HepG2 (cell line): Measurements from ENCODE around the gene ANXA6. TPM values are rescaled to one million over a fixed set of nuclear protein-coding genes. Genes with fewer than 3 reads are reported as not detected.

Source experiments
- ATAC-seq: fragments of 200-7000 bp; cut with Tn5 transposase; 3 replicates; pipeline ENCODE4 v1.9.1; 2020; ENCODE audit warnings: mild to moderate bottlenecking, moderate library complexity
- BruUV-seq: library from RNA; stranded (reverse); fragments of 400-500 nt; replicated peaks from 2 replicates; lab custom pipeline; 2021; lab: Mats Ljungman, UMichigan
- CTCF ChIA-PET: fragments of 300-600 bp; formaldehyde crosslinking; extraction: SDS; loops from one replicate; lab custom pipeline; 2021; ENCODE audit warnings: low total read pairs, inconsistent platforms, low intra/inter-chr PET ratio; lab: Yijun Ruan, JAX
- POLR2A ChIA-PET: fragments of 350-600 bp; sonication (Branson Sonifier 250); formaldehyde crosslinking; loops from one replicate; lab custom pipeline; 2020; ENCODE audit warnings: antibody characterized with exemption, inconsistent platforms; lab: Yijun Ruan, JAX
- DNase-seq: peaks from one replicate; pipeline ENCODE4 v3.0.0-alpha.2; 2015; ENCODE audit warnings: low spot score
- FAIRE-seq: peaks from 3 replicates; lab custom pipeline; 2011; peaks lifted over from hg19 to GRCh38; lab: Jason Lieb, UNC
- H2AFZ ChIP-seq: one replicate; pipeline ENCODE4 v1.6.1; 2011; ENCODE audit warnings: low read length, inconsistent platforms
- H3K27ac ChIP-seq: fragments of 300-600 bp; 3 replicates; pipeline ENCODE4 v1.8.0; 2011; ENCODE audit warnings: mixed run types, mild to moderate bottlenecking, mixed read lengths, low read length, inconsistent platforms; ENCODE audit not compliant: insufficient read depth; ENCODE audit errors: extremely low read length
- H3K27me3 ChIP-seq, 2 experiments: fragments of 200-600 bp in 1 of 2; 2 replicates in 1 of 2; 3 replicates in 1 of 2; pipeline versions ENCODE4 v1.6.0 to v1.8.0; 2011; ENCODE audit warnings: low read length in 2 of 2, mild to moderate bottlenecking in 2 of 2, moderate library complexity in 2 of 2, inconsistent platforms in 1 of 2; ENCODE audit not compliant: insufficient read depth in 2 of 2, control insufficient read depth in 1 of 2
- H3K36me3 ChIP-seq, 2 experiments: fragments of 200-600 bp in 1 of 2; replicated peaks in 1 of 2; 2 replicates in 1 of 2; 3 replicates in 1 of 2; pipeline versions ENCODE4 v1.5.1 to v1.8.0; 2011; ENCODE audit warnings: low read length in 2 of 2, inconsistent platforms in 1 of 2; ENCODE audit not compliant: insufficient read depth in 2 of 2, control insufficient read depth in 1 of 2
- H3K4me1 ChIP-seq: 2 replicates; pipeline ENCODE4 v1.5.1; 2012; ENCODE audit warnings: low read length, inconsistent platforms; ENCODE audit not compliant: insufficient read depth
- H3K4me2 ChIP-seq: 2 replicates; pipeline ENCODE4 v1.6.0; 2011; ENCODE audit warnings: low read depth, low read length, inconsistent platforms
- H3K4me3 ChIP-seq, 3 experiments: fragments of 200-600 bp in 1 of 3; sonication (generic), shearing (Covaris generic) in 1 of 3; replicated peaks in 1 of 3; 2 replicates each; pipeline ENCODE4 v1.5.1; 2011 to 2016; ENCODE audit warnings: low read length in 3 of 3, inconsistent platforms in 2 of 3, low read depth in 2 of 3, mild to moderate bottlenecking in 2 of 3, control low read depth in 1 of 3, mixed read lengths in 1 of 3; ENCODE audit not compliant: insufficient read depth in 1 of 3
- H3K79me2 ChIP-seq: one replicate; pipeline ENCODE4 v1.6.1; 2011; ENCODE audit warnings: low read length, inconsistent platforms; ENCODE audit not compliant: insufficient read depth
- H3K9ac ChIP-seq: 2 replicates; pipeline ENCODE4 v1.6.0; 2011; ENCODE audit warnings: mild to moderate bottlenecking, low read depth, low read length, inconsistent platforms; ENCODE audit not compliant: insufficient read depth
- H3K9me3 ChIP-seq: 2 replicates; pipeline ENCODE4 v1.5.1; 2012; ENCODE audit warnings: mild to moderate bottlenecking, low read length
- H4K20me1 ChIP-seq: 2 replicates; pipeline ENCODE4 v1.6.0; 2011; ENCODE audit warnings: inconsistent platforms, mild to moderate bottlenecking, low read length, moderate library complexity; ENCODE audit not compliant: insufficient read depth
- ATF7 ChIP-seq, 2 experiments: fragments of 450-650 bp in 1 of 2; sonication (generic) in 1 of 2; formaldehyde crosslinking in 1 of 2; IDR thresholded peaks; 2 replicates each; pipeline versions ENCODE4 v1.4.0 to v1.6.1; 2016 to 2020; ENCODE audit warnings: antibody characterized with exemption in 1 of 2, mild to moderate bottlenecking in 1 of 2, missing genetic modification reagents in 1 of 2
- CENPBD1 ChIP-seq: sonication (generic); formaldehyde crosslinking; IDR thresholded peaks from 2 replicates; pipeline ENCODE4 v1.8.0; 2022; ENCODE audit warnings: missing genetic modification reagents, low read depth, mild to moderate bottlenecking, borderline replicate concordance
- CTCF ChIP-seq: sonication (generic); formaldehyde crosslinking; IDR thresholded peaks from 2 replicates; pipeline ENCODE4 v1.5.0; 2020; ENCODE audit warnings: mild to moderate bottlenecking, missing genetic modification reagents, moderate library complexity
- ELF1 ChIP-seq: sonication (generic); formaldehyde crosslinking; IDR thresholded peaks from 2 replicates; pipeline ENCODE4 v1.4.0; 2020; ENCODE audit warnings: missing genetic modification reagents
- GATAD1 ChIP-seq: IDR thresholded peaks from 2 replicates; pipeline ENCODE4 v1.6.1; 2016; ENCODE audit warnings: missing genetic modification reagents, missing compliant biosample characterization
- IRF2 ChIP-seq: IDR thresholded peaks from 2 replicates; pipeline ENCODE4 v1.6.1; 2018; ENCODE audit warnings: missing genetic modification reagents, missing compliant biosample characterization
- KAT8 ChIP-seq: IDR thresholded peaks from 2 replicates; pipeline ENCODE4 v1.6.1; 2016; ENCODE audit warnings: missing genetic modification reagents, missing compliant biosample characterization
- MIXL1 ChIP-seq: IDR thresholded peaks from 2 replicates; pipeline ENCODE4 v1.6.1; 2016
- PBX2 ChIP-seq: IDR thresholded peaks from 2 replicates; pipeline ENCODE4 v1.6.1; 2016; ENCODE audit warnings: control low read depth
- PLSCR1 ChIP-seq: sonication (generic); formaldehyde crosslinking; IDR thresholded peaks from 2 replicates; pipeline ENCODE4 v1.5.0; 2020; ENCODE audit warnings: missing genetic modification reagents, mild to moderate bottlenecking, borderline replicate concordance
- SAP130 ChIP-seq: IDR thresholded peaks from 2 replicates; pipeline ENCODE4 v1.6.1; 2016; ENCODE audit warnings: low read depth
- SOX6 ChIP-seq, 2 experiments: fragments of 450-650 bp in 1 of 2; sonication (generic) in 1 of 2; formaldehyde crosslinking in 1 of 2; IDR thresholded peaks; 2 replicates each; pipeline versions ENCODE4 v1.4.0 to v1.6.1; 2017 to 2020; ENCODE audit warnings: antibody characterized with exemption in 1 of 2, mild to moderate bottlenecking in 1 of 2, missing genetic modification reagents in 1 of 2
- TEAD3 ChIP-seq: optimal IDR thresholded peaks from 2 replicates; pipeline ENCODE3; 2016; ENCODE audit warnings: borderline replicate concordance
- ZNF331 ChIP-seq: sonication (generic); formaldehyde crosslinking; IDR thresholded peaks from 2 replicates; pipeline ENCODE4 v1.4.0; 2020; ENCODE audit warnings: missing genetic modification reagents
- ZNF33A ChIP-seq: sonication (generic); formaldehyde crosslinking; IDR thresholded peaks from 2 replicates; pipeline ENCODE4 v1.5.1; 2020; ENCODE audit warnings: missing genetic modification reagents, mild to moderate bottlenecking, moderate library complexity, borderline replicate concordance
- ZNF501 ChIP-seq: sonication (generic); formaldehyde crosslinking; IDR thresholded peaks from 2 replicates; pipeline ENCODE4 v1.5.1; 2020; ENCODE audit warnings: mild to moderate bottlenecking, moderate library complexity, missing genetic modification reagents
- ZNF879 ChIP-seq: sonication (generic); formaldehyde crosslinking; IDR thresholded peaks from 2 replicates; pipeline ENCODE4 v1.8.1; 2023; ENCODE audit warnings: missing genetic modification reagents
- WGBS: methylation state at CpG from one replicate; pipeline ENCODE4 v1.1.6; 2017; ENCODE audit warnings: low lambda C conversion rate; 5-methylcytosine and 5-hydroxymethylcytosine counted together
- in situ Hi-C: cut with HindIII; loops from 2 replicates; pipeline ENCODE4 v1.10.0; 2017; ENCODE audit warnings: low pct_unique_long_range_greater_than_20kb; ENCODE audit not compliant: extremely low pct_ligation_motif_present
- intact Hi-C: fragments of 100-400 bp; cut with micrococcal nuclease; formaldehyde crosslinking; loops from one replicate; pipeline ENCODE4 v1.10.0; 2022; ENCODE audit not compliant: unreplicated experiment
- polyA plus RNA-seq, 8 experiments: library from polyadenylated mRNA; depleted of rRNA in 3 of 8; stranded (reverse) in 7 of 8; unstranded in 1 of 8; fragments of >200 nt; fragmentation: Illumina TruSeq in 4 of 8; extraction: Trizol in 4 of 8; gene quantifications; 2 replicates each; pipeline versions ENCODE4 v1.2.1 to v1.2.3, GENCODE V29; 2011 to 2016; ENCODE audit warnings: low read depth in 4 of 8, missing spikeins in 1 of 8, mixed read lengths in 1 of 8; ENCODE audit not compliant: insufficient read depth in 1 of 8
- total RNA-seq, 5 experiments: library from RNA; depleted of rRNA; stranded (reverse); fragments of >200 nt; fragmentation: Illumina TruSeq; extraction: Trizol; gene quantifications; 2 replicates each; pipeline ENCODE4 v1.2.3, GENCODE V29; 2016; ENCODE audit warnings: low read depth in 1 of 5

Gene ANXA6
- total and polyA plus RNA-seq, 2 of the 13 experiments (the other 11 are each of a cell fraction or from before 2014, with no cell fraction given) = 103 to 125 TPM

DNA sequence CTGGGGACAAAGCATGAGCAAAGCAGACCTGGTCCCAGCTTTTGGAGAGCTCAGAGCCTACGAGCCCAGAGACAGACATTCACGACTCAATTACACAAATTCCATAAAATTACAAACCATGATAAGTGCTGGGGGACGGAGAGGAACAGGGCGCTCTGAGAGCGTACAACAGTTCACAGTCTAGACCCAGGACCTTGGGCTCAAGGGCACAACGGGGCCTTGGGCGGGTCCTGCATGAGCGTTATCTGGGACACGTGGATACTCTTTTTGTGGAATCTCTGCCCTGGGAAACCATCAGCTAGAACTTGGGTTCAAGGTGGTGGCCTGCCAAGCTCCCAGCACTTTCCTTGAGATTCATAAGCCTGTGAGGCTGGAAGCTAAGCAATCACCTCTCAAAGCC, 9.4 kb upstream of the ANXA6 start (continued):
- no peak for TF ChIP-seq CENPBD1 (CRISPR knock-in tag)

- no peak overlapping the region for H3K27ac ChIP-seq
- H3K9ac ChIP-seq = no peak overlapping the region
- CTCF ChIA-PET = interaction anchor here (1.2 to 4.9 kb wide), 4 partner anchors 38 to 117 kb away, joined by 3 to 60 read pairs (median 6); no protein-coding TSS in a partner anchor
- H3K9me3 ChIP-seq = no peaks in the 10 kb centered on the region
- DNase-seq (peak; percentile 69), ATAC-seq (peak; percentile 91), FAIRE-seq (peak; percentile 83)
- peak overlapping the region; percentile 32 for H3K4me2 ChIP-seq
- 29% methylated on average over 8 of the region's 8 CpGs for WGBS
- H3K36me3 ChIP-seq = no peaks in the 10 kb centered on the region
- no peaks in the 10 kb centered on the region for H4K20me1 ChIP-seq
- no peaks in the 10 kb centered on the region; a peak in 1 of 5 replicates for H3K27me3 ChIP-seq
- no peaks in the 10 kb centered on the region for H3K79me2 ChIP-seq
- in situ Hi-C loops (loop anchor here (5.0 kb wide), 1 partner anchor 43 kb away; no protein-coding TSS in a partner anchor), intact Hi-C loops (loop anchor here (1.0 to 2.0 kb wide), 5 partner anchors 39 to 366 kb away; no protein-coding TSS in a partner anchor)
- H3K4me3 ChIP-seq = no peak overlapping the region
- peaks cover 31% of the 10 kb centered on the region for H3K4me1 ChIP-seq
- H2AFZ ChIP-seq = peak overlapping the region; percentile 37
- no TSS peak for BruUV-seq
- POLR2A ChIA-PET = interaction anchor here (1.0 to 1.7 kb wide), 2 partner anchors 39 to 59 kb away, joined by 4 to 15 read pairs; partner anchors contain the start of gene CCDC69
- TF ChIP-seq PBX2 (CRISPR knock-in tag) = no peak
- no peak for TF ChIP-seq ELF1 (CRISPR knock-in tag)
- 0 out of 2 replicates have a peak, but pooled peaks have one; percentile 35 for TF ChIP-seq ZNF501 (CRISPR knock-in tag)
- peak; percentile 95 for TF ChIP-seq ATF7 (IDR thresholded peaks at IDR 0.05)
- TF ChIP-seq ATF7 (CRISPR knock-in tag; IDR thresholded peaks at IDR 0.05) = 0 out of 2 replicates have a peak, but pooled peaks have one; percentile 29
- TF ChIP-seq ZNF879 = no peak
- peak; percentile 36; the same call in 1 of the 2 replicates for TF ChIP-seq IRF2 (CRISPR knock-in tag)
- peak; percentile 59; the same call in 1 of the 2 replicates for TF ChIP-seq KAT8 (CRISPR knock-in tag)
- TF ChIP-seq PLSCR1 (CRISPR knock-in tag) = no peak
- TF ChIP-seq SAP130 (CRISPR knock-in tag) = peak; percentile 14; the same call in 1 of the 2 replicates
- TF ChIP-seq CTCF (CRISPR knock-in tag) = peak; percentile 93
- no peak for TF ChIP-seq ZNF33A (CRISPR knock-in tag)
- TF ChIP-seq MIXL1 (CRISPR knock-in tag) = 0 out of 2 replicates have a peak, but pooled peaks have one; percentile 36
- TF ChIP-seq ZNF331 = peak; percentile 50; the same call in 1 of the 2 replicates
- 0 out of 2 replicates have a peak, but pooled peaks have one; percentile 37 for TF ChIP-seq GATAD1 (CRISPR knock-in tag)
- TF ChIP-seq TEAD3 (CRISPR knock-in tag) = peak; percentile 41
- no peak for TF ChIP-seq SOX6 (IDR thresholded peaks at IDR 0.05)
- TF ChIP-seq SOX6 (CRISPR knock-in tag; IDR thresholded peaks at IDR 0.05) = 0 out of 2 replicates have a peak, but pooled peaks have one; percentile 12
These were observed 7.3 kb upstream of the ANXA6 start for GRCh38 chr5:151164687-151165392.
